WTC11 (cell line): Measurements from ENCODE around the gene ENG. TPM values are rescaled to one million over a fixed set of nuclear protein-coding genes. Genes with fewer than 3 reads are reported as not detected.

Source experiments
- ATAC-seq: fragments of 200-7000 bp; cut with Tn5 transposase; 2 replicates; pipeline ENCODE4 v1.10.0; 2021; ENCODE audit warnings: mild to moderate bottlenecking, moderate library complexity
- CTCF ChIA-PET: fragments of 300-600 bp; sonication (Branson Sonifier 250); formaldehyde crosslinking; loops from one replicate; lab custom pipeline; 2021; ENCODE audit warnings: antibody characterized with exemption; lab: Charles Lee
- POLR2A ChIA-PET: fragments of 350-600 bp; sonication (Branson Sonifier 250); formaldehyde crosslinking; loops from one replicate; lab custom pipeline; 2021; ENCODE audit warnings: antibody characterized with exemption; lab: Charles Lee
- DNase-seq: peaks from one replicate; pipeline ENCODE4 v3.0.0; 2021; ENCODE audit warnings: low spot score
- H3K27ac Mint-ChIP-seq: 2 replicates; pipeline ENCODE4 v1.8.0; 2021; ENCODE audit warnings: mixed read lengths
- H3K27me3 Mint-ChIP-seq: 2 replicates; pipeline ENCODE4 v1.8.0; 2021; ENCODE audit warnings: low read depth, mild to moderate bottlenecking, moderate library complexity, mixed read lengths
- H3K36me3 Mint-ChIP-seq: 2 replicates; pipeline ENCODE4 v1.8.0; 2021; ENCODE audit warnings: mixed read lengths
- H3K4me1 Mint-ChIP-seq: 2 replicates; pipeline ENCODE4 v1.8.0; 2022; ENCODE audit warnings: mixed read lengths
- H3K4me3 Mint-ChIP-seq: 2 replicates; pipeline ENCODE4 v1.8.0; 2021; ENCODE audit warnings: mild to moderate bottlenecking, moderate library complexity, mixed read lengths
- H3K9me3 Mint-ChIP-seq: 2 replicates; pipeline ENCODE4 v1.8.0; 2021; ENCODE audit warnings: mixed read lengths
- ATF3 ChIP-seq: sonication (generic); formaldehyde crosslinking; conservative IDR thresholded peaks from 2 replicates; pipeline ENCODE4 v1.8.1; 2022; ENCODE audit warnings: mild to moderate bottlenecking, missing genetic modification reagents
- CBFB ChIP-seq: sonication (generic); formaldehyde crosslinking; IDR thresholded peaks from 2 replicates; pipeline ENCODE4 v1.8.1; 2022; ENCODE audit warnings: mild to moderate bottlenecking, low read depth, missing genetic modification reagents
- ELF4 ChIP-seq: sonication (generic); formaldehyde crosslinking; IDR thresholded peaks from 2 replicates; pipeline ENCODE4 v1.8.1; 2022; ENCODE audit warnings: low read depth, mild to moderate bottlenecking, moderate library complexity, missing genetic modification reagents
- FOXJ3 ChIP-seq: sonication (generic); formaldehyde crosslinking; IDR thresholded peaks from 2 replicates; pipeline ENCODE4 v1.9.0; 2021; ENCODE audit warnings: missing genetic modification reagents, mild to moderate bottlenecking, borderline replicate concordance
- FOXK1 ChIP-seq: sonication (generic); formaldehyde crosslinking; IDR thresholded peaks from 2 replicates; pipeline ENCODE4 v1.8.0; 2022; ENCODE audit warnings: mild to moderate bottlenecking, moderate library complexity, missing genetic modification reagents
- GABPB1 ChIP-seq: sonication (generic); formaldehyde crosslinking; IDR thresholded peaks from 2 replicates; pipeline ENCODE4 v1.8.1; 2023; ENCODE audit warnings: mild to moderate bottlenecking, missing genetic modification reagents
- JAZF1 ChIP-seq: fragments of 250-450 bp; sonication (Bioruptor Pico); IDR thresholded peaks from 2 replicates; pipeline ENCODE4 v1.9.0; 2021; ENCODE audit warnings: moderate library complexity, mild to moderate bottlenecking, inconsistent platforms
- MLX ChIP-seq: sonication (generic); formaldehyde crosslinking; IDR thresholded peaks from 2 replicates; pipeline ENCODE4 v1.8.1; 2023; ENCODE audit warnings: mild to moderate bottlenecking, missing genetic modification reagents, moderate library complexity
- NFYB ChIP-seq: sonication (generic); formaldehyde crosslinking; conservative IDR thresholded peaks from 2 replicates; pipeline ENCODE4 v1.8.0; 2022; ENCODE audit warnings: low read depth, missing genetic modification reagents
- NR2C2 ChIP-seq: sonication (generic); formaldehyde crosslinking; IDR thresholded peaks from 2 replicates; pipeline ENCODE4 v1.8.0; 2022; ENCODE audit warnings: mild to moderate bottlenecking, missing genetic modification reagents
- NR3C1 ChIP-seq: sonication (generic); formaldehyde crosslinking; conservative IDR thresholded peaks from 2 replicates; pipeline ENCODE4 v1.8.1; 2023; ENCODE audit warnings: low read depth, mild to moderate bottlenecking, missing genetic modification reagents
- RORB ChIP-seq: fragments of 250-450 bp; sonication (Bioruptor Pico); IDR thresholded peaks from 2 replicates; pipeline ENCODE4 v1.9.0; 2021; ENCODE audit warnings: mild to moderate bottlenecking
- SOX15 ChIP-seq: fragments of 250-450 bp; sonication (Bioruptor Pico); IDR thresholded peaks from 2 replicates; pipeline ENCODE4 v1.9.0; 2021; ENCODE audit warnings: mild to moderate bottlenecking
- ZNF263 ChIP-seq: sonication (generic); formaldehyde crosslinking; IDR thresholded peaks from 2 replicates; pipeline ENCODE4 v1.8.1; 2022; ENCODE audit warnings: low read depth, mild to moderate bottlenecking, moderate library complexity, missing genetic modification reagents
- ZNF671 ChIP-seq: fragments of 250-450 bp; sonication (Bioruptor Pico); IDR thresholded peaks from 2 replicates; pipeline ENCODE4 v1.8.0; 2021; ENCODE audit warnings: mild to moderate bottlenecking
- total RNA-seq: library from RNA; stranded (reverse); gene quantifications from 3 replicates; pipeline ENCODE4 v1.2.3, GENCODE V29; 2021
- TF ChIP-seq, protein P1 (sequence below): sonication (generic); formaldehyde crosslinking; IDR thresholded peaks from 2 replicates; pipeline ENCODE4 v1.8.1; 2023; ENCODE audit warnings: mild to moderate bottlenecking, missing genetic modification reagents, borderline replicate concordance
- TF ChIP-seq, protein P2 (sequence below): sonication (generic); formaldehyde crosslinking; IDR thresholded peaks from 2 replicates; pipeline ENCODE4 v1.8.1; 2023; ENCODE audit warnings: mild to moderate bottlenecking, moderate library complexity, missing genetic modification reagents
- TF ChIP-seq, protein P3 (sequence below): sonication (generic); formaldehyde crosslinking; IDR thresholded peaks from 2 replicates; pipeline ENCODE4 v1.8.1; 2022; ENCODE audit warnings: mild to moderate bottlenecking, moderate library complexity, missing genetic modification reagents
- TF ChIP-seq, protein P4 (sequence below): fragments of 250-450 bp; sonication (Bioruptor Pico); IDR thresholded peaks from 2 replicates; pipeline ENCODE4 v1.9.0; 2021; ENCODE audit warnings: mild to moderate bottlenecking
- TF ChIP-seq, protein P5 (sequence below): sonication (generic); formaldehyde crosslinking; IDR thresholded peaks from 2 replicates; pipeline ENCODE4 v1.8.0; 2022; ENCODE audit warnings: mild to moderate bottlenecking, missing genetic modification reagents
- TF ChIP-seq, protein P6 (sequence below): sonication (generic); formaldehyde crosslinking; IDR thresholded peaks from 2 replicates; pipeline ENCODE4 v1.8.0; 2022; ENCODE audit warnings: mild to moderate bottlenecking, missing genetic modification reagents

The ENG gene
- total RNA-seq, 1 experiment from 2014 or later = 4.4 TPM

DNA sequence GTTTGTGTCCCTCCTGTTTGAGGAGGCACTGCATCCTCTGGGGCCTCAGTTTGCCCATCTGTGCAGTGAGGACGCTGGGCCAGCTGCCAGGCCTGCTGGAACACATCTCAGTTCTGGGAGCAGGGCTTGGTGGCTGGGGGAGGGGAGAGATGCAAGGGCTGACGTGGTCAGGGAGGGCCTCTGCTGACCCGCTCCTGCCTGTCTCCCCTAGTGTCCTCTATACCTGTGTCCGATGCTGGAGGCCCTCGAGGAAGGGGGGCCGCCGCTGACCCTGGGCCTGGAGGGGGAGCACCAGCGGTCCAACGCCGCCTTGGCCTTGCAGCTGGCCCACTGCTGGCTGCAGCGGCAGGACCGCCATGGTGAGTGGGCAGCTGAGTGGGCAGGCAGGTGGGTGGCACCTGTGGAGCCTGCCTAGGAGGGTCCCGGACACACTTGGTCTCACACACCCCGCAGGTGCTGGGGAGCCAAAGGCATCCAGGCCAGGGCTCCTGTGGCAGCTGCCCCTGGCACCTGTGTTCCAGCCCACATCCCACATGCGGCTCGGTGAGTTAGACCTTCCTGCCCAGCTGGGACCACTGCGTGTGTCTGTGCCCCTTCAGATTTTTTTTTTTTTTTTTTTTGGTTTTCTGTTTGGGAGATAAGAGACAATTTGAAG, 46.0 kb downstream of the ENG start:
- H3K27ac Mint-ChIP-seq = no peak overlapping the region
- ChIA-PET POLR2A (interaction anchor here (0.7 kb wide), 1 partner anchor 89 kb away, joined by 3 read pairs; no protein-coding TSS in a partner anchor), CTCF (interaction anchor here (0.6 to 2.0 kb wide), 7 partner anchors 44 to 290 kb away, joined by 3 to 16 read pairs (median 4); partner anchors contain the start of gene TOR2A)
- no peak overlapping the region for H3K4me3 Mint-ChIP-seq
- no peaks in the 10 kb centered on the region for H3K27me3 Mint-ChIP-seq
- H3K36me3 Mint-ChIP-seq = peaks cover 28% of the 10 kb centered on the region
- DNase-seq (no peak), ATAC-seq (no peak)
- H3K4me1 Mint-ChIP-seq = no peaks in the 10 kb centered on the region
- no peaks in the 10 kb centered on the region for H3K9me3 Mint-ChIP-seq
- no peak for TF ChIP-seq ELF4 (CRISPR knock-in tag)
- TF ChIP-seq GABPB1 (CRISPR knock-in tag) = no peak
- no peak for TF ChIP-seq ZNF263 (CRISPR knock-in tag)
- no peak for TF ChIP-seq MLX (CRISPR knock-in tag)
- TF ChIP-seq SOX15 (CRISPR knock-in tag) = no peak

DNA sequence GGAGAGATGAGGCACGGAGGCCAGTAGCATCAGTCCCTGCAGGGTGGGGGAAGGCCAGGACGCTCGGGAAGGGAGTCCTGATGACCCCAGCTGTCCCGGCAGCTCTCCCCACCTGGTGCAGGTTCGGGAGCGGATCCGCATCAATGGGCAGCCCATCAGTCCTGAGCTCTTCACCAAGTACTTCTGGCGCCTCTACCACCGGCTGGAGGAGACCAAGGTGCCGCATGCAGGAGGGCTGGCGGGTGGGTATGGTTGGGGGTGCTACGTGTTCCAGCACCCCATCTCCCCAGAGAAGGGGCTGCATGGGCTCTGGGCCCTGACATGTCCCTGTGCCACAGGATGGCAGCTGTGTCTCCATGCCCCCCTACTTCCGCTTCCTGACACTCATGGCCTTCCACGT, 47.6 kb downstream of the ENG start:
- ChIA-PET POLR2A (no interaction called here), CTCF (no interaction called here)
- TF ChIP-seq JAZF1 = no peak
- TF ChIP-seq, protein P1, sequence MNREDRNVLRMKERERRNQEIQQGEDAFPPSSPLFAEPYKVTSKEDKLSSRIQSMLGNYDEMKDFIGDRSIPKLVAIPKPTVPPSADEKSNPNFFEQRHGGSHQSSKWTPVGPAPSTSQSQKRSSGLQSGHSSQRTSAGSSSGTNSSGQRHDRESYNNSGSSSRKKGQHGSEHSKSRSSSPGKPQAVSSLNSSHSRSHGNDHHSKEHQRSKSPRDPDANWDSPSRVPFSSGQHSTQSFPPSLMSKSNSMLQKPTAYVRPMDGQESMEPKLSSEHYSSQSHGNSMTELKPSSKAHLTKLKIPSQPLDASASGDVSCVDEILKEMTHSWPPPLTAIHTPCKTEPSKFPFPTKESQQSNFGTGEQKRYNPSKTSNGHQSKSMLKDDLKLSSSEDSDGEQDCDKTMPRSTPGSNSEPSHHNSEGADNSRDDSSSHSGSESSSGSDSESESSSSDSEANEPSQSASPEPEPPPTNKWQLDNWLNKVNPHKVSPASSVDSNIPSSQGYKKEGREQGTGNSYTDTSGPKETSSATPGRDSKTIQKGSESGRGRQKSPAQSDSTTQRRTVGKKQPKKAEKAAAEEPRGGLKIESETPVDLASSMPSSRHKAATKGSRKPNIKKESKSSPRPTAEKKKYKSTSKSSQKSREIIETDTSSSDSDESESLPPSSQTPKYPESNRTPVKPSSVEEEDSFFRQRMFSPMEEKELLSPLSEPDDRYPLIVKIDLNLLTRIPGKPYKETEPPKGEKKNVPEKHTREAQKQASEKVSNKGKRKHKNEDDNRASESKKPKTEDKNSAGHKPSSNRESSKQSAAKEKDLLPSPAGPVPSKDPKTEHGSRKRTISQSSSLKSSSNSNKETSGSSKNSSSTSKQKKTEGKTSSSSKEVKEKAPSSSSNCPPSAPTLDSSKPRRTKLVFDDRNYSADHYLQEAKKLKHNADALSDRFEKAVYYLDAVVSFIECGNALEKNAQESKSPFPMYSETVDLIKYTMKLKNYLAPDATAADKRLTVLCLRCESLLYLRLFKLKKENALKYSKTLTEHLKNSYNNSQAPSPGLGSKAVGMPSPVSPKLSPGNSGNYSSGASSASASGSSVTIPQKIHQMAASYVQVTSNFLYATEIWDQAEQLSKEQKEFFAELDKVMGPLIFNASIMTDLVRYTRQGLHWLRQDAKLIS = no peak
- TF ChIP-seq NFYB = no peak
- TF ChIP-seq NR2C2 (CRISPR knock-in tag) = no peak
- TF ChIP-seq, protein P2, sequence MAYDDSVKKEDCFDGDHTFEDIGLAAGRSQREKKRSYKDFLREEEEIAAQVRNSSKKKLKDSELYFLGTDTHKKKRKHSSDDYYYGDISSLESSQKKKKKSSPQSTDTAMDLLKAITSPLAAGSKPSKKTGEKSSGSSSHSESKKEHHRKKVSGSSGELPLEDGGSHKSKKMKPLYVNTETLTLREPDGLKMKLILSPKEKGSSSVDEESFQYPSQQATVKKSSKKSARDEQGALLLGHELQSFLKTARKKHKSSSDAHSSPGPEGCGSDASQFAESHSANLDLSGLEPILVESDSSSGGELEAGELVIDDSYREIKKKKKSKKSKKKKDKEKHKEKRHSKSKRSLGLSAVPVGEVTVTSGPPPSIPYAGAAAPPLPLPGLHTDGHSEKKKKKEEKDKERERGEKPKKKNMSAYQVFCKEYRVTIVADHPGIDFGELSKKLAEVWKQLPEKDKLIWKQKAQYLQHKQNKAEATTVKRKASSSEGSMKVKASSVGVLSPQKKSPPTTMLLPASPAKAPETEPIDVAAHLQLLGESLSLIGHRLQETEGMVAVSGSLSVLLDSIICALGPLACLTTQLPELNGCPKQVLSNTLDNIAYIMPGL (CRISPR knock-in tag) = no peak
- TF ChIP-seq, protein P3, sequence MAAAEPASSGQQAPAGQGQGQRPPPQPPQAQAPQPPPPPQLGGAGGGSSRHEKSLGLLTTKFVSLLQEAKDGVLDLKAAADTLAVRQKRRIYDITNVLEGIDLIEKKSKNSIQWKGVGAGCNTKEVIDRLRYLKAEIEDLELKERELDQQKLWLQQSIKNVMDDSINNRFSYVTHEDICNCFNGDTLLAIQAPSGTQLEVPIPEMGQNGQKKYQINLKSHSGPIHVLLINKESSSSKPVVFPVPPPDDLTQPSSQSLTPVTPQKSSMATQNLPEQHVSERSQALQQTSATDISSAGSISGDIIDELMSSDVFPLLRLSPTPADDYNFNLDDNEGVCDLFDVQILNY (CRISPR knock-in tag) = no peak
- Mint-ChIP-seq H3K27me3 (no peaks in the 10 kb centered on the region), H3K4me1 (peaks cover 7% of the 10 kb centered on the region), H3K4me3 (no peak overlapping the region), H3K27ac (no peak overlapping the region), H3K9me3 (no peaks in the 10 kb centered on the region), H3K36me3 (peaks cover 19% of the 10 kb centered on the region)
- ATAC-seq = no peak
- no peak for DNase-seq

GRCh38 chr9:127805620-127806019, 48.8 kb downstream of the ENG start:
- ChIA-PET CTCF (interaction anchor here (0.7 to 1.4 kb wide), 10 partner anchors 9 to 138 kb away, joined by 3 to 6 read pairs (median 3); no protein-coding TSS in a partner anchor), POLR2A (interaction anchor here (0.6 to 0.7 kb wide), 3 partner anchors 10 to 236 kb away, joined by 3 read pairs; no protein-coding TSS in a partner anchor)
- Mint-ChIP-seq H3K27ac (0 out of 2 replicates have a peak overlapping the region, but pooled peaks have one; percentile 95), H3K4me3 (no peak overlapping the region), H3K9me3 (no peaks in the 10 kb centered on the region), H3K36me3 (peaks cover 15% of the 10 kb centered on the region), H3K4me1 (peaks cover 8% of the 10 kb centered on the region), H3K27me3 (no peaks in the 10 kb centered on the region)
- peak; percentile 32 for ATAC-seq
- DNase-seq = peak; percentile 88
- TF ChIP-seq GABPB1 (CRISPR knock-in tag) (no peak), FOXK1 (CRISPR knock-in tag) (no peak), NFYB (no peak), RORB (CRISPR knock-in tag) (no peak), ATF3 (CRISPR knock-in tag) (no peak), ZNF671 (CRISPR knock-in tag) (no peak), NR3C1 (CRISPR knock-in tag) (no peak), FOXJ3 (CRISPR knock-in tag) (no peak), CBFB (CRISPR knock-in tag) (no peak)
- TF ChIP-seq, protein P4, sequence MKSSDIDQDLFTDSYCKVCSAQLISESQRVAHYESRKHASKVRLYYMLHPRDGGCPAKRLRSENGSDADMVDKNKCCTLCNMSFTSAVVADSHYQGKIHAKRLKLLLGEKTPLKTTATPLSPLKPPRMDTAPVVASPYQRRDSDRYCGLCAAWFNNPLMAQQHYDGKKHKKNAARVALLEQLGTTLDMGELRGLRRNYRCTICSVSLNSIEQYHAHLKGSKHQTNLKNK (CRISPR knock-in tag) = no peak
- TF ChIP-seq, protein P5, sequence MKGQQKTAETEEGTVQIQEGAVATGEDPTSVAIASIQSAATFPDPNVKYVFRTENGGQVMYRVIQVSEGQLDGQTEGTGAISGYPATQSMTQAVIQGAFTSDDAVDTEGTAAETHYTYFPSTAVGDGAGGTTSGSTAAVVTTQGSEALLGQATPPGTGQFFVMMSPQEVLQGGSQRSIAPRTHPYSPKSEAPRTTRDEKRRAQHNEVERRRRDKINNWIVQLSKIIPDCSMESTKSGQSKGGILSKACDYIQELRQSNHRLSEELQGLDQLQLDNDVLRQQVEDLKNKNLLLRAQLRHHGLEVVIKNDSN (CRISPR knock-in tag) = no peak
- TF ChIP-seq, protein P6, sequence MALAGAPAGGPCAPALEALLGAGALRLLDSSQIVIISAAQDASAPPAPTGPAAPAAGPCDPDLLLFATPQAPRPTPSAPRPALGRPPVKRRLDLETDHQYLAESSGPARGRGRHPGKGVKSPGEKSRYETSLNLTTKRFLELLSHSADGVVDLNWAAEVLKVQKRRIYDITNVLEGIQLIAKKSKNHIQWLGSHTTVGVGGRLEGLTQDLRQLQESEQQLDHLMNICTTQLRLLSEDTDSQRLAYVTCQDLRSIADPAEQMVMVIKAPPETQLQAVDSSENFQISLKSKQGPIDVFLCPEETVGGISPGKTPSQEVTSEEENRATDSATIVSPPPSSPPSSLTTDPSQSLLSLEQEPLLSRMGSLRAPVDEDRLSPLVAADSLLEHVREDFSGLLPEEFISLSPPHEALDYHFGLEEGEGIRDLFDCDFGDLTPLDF (CRISPR knock-in tag) = no peak
